ENCODE measurements around the gene HIGD2A. TPM values are rescaled to one million over a fixed set of nuclear protein-coding genes. Genes with fewer than 3 reads are reported as not detected.
A peak's percentile ranks its signal among the peaks of the same experiment; 100 is the strongest.

HIGD2A gene
- total and polyA plus RNA-seq, 2 donors (not counting 3 experiments of a cell fraction or from before 2014, with no cell fraction given), result 96.2 to 210 TPM

DNA sequence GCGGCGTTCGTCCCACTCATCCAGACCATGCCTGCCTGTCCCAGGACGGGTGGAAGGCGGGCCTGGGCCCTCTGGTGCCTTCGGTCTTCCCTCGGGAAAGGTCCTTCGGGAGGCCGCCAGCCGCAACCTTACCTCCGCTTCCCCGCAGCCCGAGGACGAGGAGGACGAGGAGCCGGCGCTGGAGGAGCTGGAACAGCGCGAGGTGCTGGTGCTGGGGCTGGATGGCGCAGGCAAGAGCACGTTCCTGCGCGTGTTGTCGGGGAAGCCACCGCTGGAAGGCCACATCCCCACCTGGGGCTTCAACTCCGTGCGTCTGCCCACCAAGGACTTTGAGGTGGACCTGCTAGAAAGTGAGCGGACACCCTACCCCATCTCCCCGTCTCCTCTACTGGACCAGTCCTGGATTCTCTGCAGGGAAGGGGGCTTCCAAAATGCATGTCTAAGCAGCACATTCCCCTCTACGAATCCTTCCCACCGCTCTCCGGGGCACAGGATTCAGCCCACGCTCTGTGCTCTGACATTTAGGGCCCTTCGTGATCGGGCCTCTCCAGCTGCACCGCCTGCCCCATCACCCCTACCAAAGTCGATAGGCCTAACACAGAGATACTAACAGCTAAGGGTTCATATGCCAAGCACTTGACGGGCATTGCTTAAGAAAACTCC, 22.2 kb upstream of the HIGD2A start:
- H3K4me1 ChIP-seq (ENCODE audit: control insufficient read depth, extremely low read depth, insufficient read depth, low read length), result peaks cover 13% of the 10 kb centered on the region
- peak; percentile 74 for FAIRE-seq
- H3K9me1 ChIP-seq (replicated peaks; ENCODE audit: control insufficient read depth, extremely low read depth, insufficient read depth, low read length), result no peaks in the 10 kb centered on the region
- peaks cover 0 to 15% of the 10 kb centered on the region in 2 experiments for H3K36me3 ChIP-seq (ENCODE audit: control insufficient read depth in 2 of 2, extremely low read depth in 1 of 2, insufficient read depth in 2 of 2, low read length in 2 of 2)
- peaks cover 2% of the 10 kb centered on the region for H3K79me2 ChIP-seq (ENCODE audit: control insufficient read depth, insufficient read depth, low read length)
- H3K9ac ChIP-seq (replicated peaks; ENCODE audit: extremely low read depth, insufficient read depth, low read length), result peak overlapping the region; percentile 58
- H3K4me3 ChIP-seq (replicated peaks in 1 of 3; ENCODE audit: insufficient read depth in 1 of 3, low read depth in 1 of 3, low read length in 3 of 3), result peak overlapping the region; percentile 43 to 97 (median 72)
- no peak for DNase-seq (ENCODE audit: low read depth, low spot score)
- ChIA-PET POLR2A (no interaction called here), CTCF (no interaction called here)
- intact Hi-C loops (cut with micrococcal nuclease), result loop anchor here (10.0 kb wide), 1 partner anchor 132 kb away; the partner anchor contains the start of gene SIMC1
- BruUV-seq (replicated peaks), result no TSS peak
- peak overlapping the region; percentile 95 for H2AFZ ChIP-seq (ENCODE audit: low read depth, low read length)
- no peak overlapping the region for H3K27ac ChIP-seq (ENCODE audit: insufficient read depth, low read depth, low read length)
- TF ChIP-seq MYC (IDR thresholded peaks at IDR 0.05; ENCODE audit: low read depth, low read length), result no peak
- TF ChIP-seq EZH2 (IDR thresholded peaks at IDR 0.05; ENCODE audit: borderline replicate concordance, low read depth, low read length, severe bottlenecking), result no peak
- no peak for TF ChIP-seq POLR2AphosphoS5 (IDR thresholded peaks at IDR 0.05; ENCODE audit: insufficient read depth, low read depth, low read length)
- TF ChIP-seq POLR2A (IDR thresholded peaks at IDR 0.05; ENCODE audit: low read depth, low read length), result no peak
- TF ChIP-seq, protein P1, sequence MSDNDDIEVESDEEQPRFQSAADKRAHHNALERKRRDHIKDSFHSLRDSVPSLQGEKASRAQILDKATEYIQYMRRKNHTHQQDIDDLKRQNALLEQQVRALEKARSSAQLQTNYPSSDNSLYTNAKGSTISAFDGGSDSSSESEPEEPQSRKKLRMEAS (IDR thresholded peaks at IDR 0.05; ENCODE audit: insufficient read depth, insufficient read length), result no peak
- TF ChIP-seq, protein P2, sequence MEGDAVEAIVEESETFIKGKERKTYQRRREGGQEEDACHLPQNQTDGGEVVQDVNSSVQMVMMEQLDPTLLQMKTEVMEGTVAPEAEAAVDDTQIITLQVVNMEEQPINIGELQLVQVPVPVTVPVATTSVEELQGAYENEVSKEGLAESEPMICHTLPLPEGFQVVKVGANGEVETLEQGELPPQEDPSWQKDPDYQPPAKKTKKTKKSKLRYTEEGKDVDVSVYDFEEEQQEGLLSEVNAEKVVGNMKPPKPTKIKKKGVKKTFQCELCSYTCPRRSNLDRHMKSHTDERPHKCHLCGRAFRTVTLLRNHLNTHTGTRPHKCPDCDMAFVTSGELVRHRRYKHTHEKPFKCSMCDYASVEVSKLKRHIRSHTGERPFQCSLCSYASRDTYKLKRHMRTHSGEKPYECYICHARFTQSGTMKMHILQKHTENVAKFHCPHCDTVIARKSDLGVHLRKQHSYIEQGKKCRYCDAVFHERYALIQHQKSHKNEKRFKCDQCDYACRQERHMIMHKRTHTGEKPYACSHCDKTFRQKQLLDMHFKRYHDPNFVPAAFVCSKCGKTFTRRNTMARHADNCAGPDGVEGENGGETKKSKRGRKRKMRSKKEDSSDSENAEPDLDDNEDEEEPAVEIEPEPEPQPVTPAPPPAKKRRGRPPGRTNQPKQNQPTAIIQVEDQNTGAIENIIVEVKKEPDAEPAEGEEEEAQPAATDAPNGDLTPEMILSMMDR (IDR thresholded peaks at IDR 0.05; ENCODE audit: extremely low read depth in 1 of 2, insufficient read depth in 1 of 2, low read depth in 1 of 2, low read length in 2 of 2), result no peak
- TF ChIP-seq GATA2 (IDR thresholded peaks at IDR 0.05; ENCODE audit: insufficient read depth, insufficient read length, low read depth, low read length), result no peak
- TF ChIP-seq FOS (IDR thresholded peaks at IDR 0.05; ENCODE audit: borderline replicate concordance, insufficient read depth, low read length), result no peak
- TF ChIP-seq JUN (IDR thresholded peaks at IDR 0.05; ENCODE audit: borderline replicate concordance, insufficient read depth, insufficient read length, low read depth), result no peak
- no peaks in the 10 kb centered on the region for H4K20me1 ChIP-seq (replicated peaks; ENCODE audit: control insufficient read depth, extremely low read depth, insufficient read depth, low read length)
- H3K9me3 ChIP-seq (replicated peaks; ENCODE audit: control insufficient read depth, insufficient read depth, low read length), result no peaks in the 10 kb centered on the region
- no peaks in the 10 kb centered on the region for H3K27me3 ChIP-seq (ENCODE audit: control insufficient read depth in 2 of 2, insufficient read depth in 2 of 2, low read length in 2 of 2)
- H3K4me2 ChIP-seq (ENCODE audit: insufficient read depth, low read length), result peak overlapping the region; percentile 83
- dilution Hi-C loops (cut with MboI; ENCODE audit: extremely low pct_ligation_motif_present, low sequenced_read_pairs), result no loop called here
